ENCODE data around the gene CBX5.
"Not testable (repeated sequence)": the region's sequence is repeated elsewhere in the genome, so short reads cannot be mapped to it uniquely, and the experiment has no call there.

The CBX5 gene

GRCh38 chr12:54282949-54283593 is 3.1 kb upstream of the CBX5 start:
- no peak for DNase-seq (ENCODE audit: low read depth)
- TF ChIP-seq CTCF (IDR thresholded peaks at IDR 0.05; ENCODE audit: control insufficient read depth, insufficient read depth, low read depth, low read length, missing control alignments): no peak
- peak overlapping the region; percentile 63 for H3K4me3 ChIP-seq (ENCODE audit: control insufficient read depth, low read depth, low read length)

- peak overlapping the region; percentile 63 for H3K4me3 ChIP-seq (ENCODE audit: control insufficient read depth, low read depth, low read length)
- not testable (repeated sequence) for DNase-seq (ENCODE audit: low read depth)
These were observed 1.8 kb upstream of the CBX5 start for GRCh38 chr12:54281694-54282093.

- DNase-seq (ENCODE audit: low read depth): not testable (repeated sequence)
- H3K4me3 ChIP-seq (ENCODE audit: control insufficient read depth, low read depth, low read length): peak overlapping the region; percentile 63
These were observed 1.3 kb upstream of the CBX5 start for GRCh38 chr12:54281261-54281638.

- DNase-seq (ENCODE audit: low read depth): peak; percentile 100
- peak within 1 kb of the TSS; percentile 74 for H3K4me3 ChIP-seq (ENCODE audit: control insufficient read depth, low read depth, low read length)
- no peak for TF ChIP-seq CTCF (IDR thresholded peaks at IDR 0.05; ENCODE audit: control insufficient read depth, insufficient read depth, low read depth, low read length, missing control alignments)
These were observed 742 bp upstream of the CBX5 start, which contains the start of gene HNRNPA1 for GRCh38 chr12:54280468-54281260. HNRNPA1 (plus strand) TSS chr12:54280726; CDS start chr12:54280808, 82 bp downstream.

GRCh38 chr12:54279227-54279631 is 693 bp downstream of the CBX5 start:
- TF ChIP-seq CTCF (IDR thresholded peaks at IDR 0.05; ENCODE audit: control insufficient read depth, insufficient read depth, low read depth, low read length, missing control alignments): no peak
- H3K4me3 ChIP-seq (ENCODE audit: control insufficient read depth, low read depth, low read length): peak overlapping the region; percentile 74
- DNase-seq (ENCODE audit: low read depth): no peak

- peak overlapping the region; percentile 74 for H3K4me3 ChIP-seq (ENCODE audit: control insufficient read depth, low read depth, low read length)
- DNase-seq (ENCODE audit: low read depth): peak; percentile 41
- TF ChIP-seq CTCF (IDR thresholded peaks at IDR 0.05; ENCODE audit: control insufficient read depth, insufficient read depth, low read depth, low read length, missing control alignments): no peak
These were observed 2.1 kb downstream of the CBX5 start for GRCh38 chr12:54277823-54278276.

GRCh38 chr12:54276368-54276767 is 3.6 kb downstream of the CBX5 start:
- TF ChIP-seq CTCF (IDR thresholded peaks at IDR 0.05; ENCODE audit: control insufficient read depth, insufficient read depth, low read depth, low read length, missing control alignments): no peak
- no peak for DNase-seq (ENCODE audit: low read depth)

More at GRCh38 chr12:54276368-54276767, 3.6 kb downstream of the CBX5 start:
- no peak overlapping the region for H3K4me3 ChIP-seq (ENCODE audit: control insufficient read depth, low read depth, low read length)

All from AG09309 (cell line).